OCI-LY7 (cell line): ENCODE results near the gene ERCC4. TPM values are rescaled to one million over a fixed set of nuclear protein-coding genes. Genes with fewer than 3 reads are reported as not detected.

Experiments used
- BruUV-seq: library from RNA; stranded (reverse); fragments of 400-500 nt; replicated peaks from 2 replicates; lab custom pipeline; 2021; lab: Mats Ljungman, UMichigan
- CTCF ChIA-PET: fragments of 300-600 bp; sonication (Branson Sonifier 250); formaldehyde crosslinking; loops from one replicate; lab custom pipeline; 2022; ENCODE audit warnings: antibody characterized with exemption; ENCODE audit not compliant: unreplicated experiment; lab: Charles Lee
- POLR2A ChIA-PET: fragments of 300-600 bp; sonication (Branson Sonifier 250); formaldehyde crosslinking; loops from one replicate; lab custom pipeline; 2022; ENCODE audit warnings: antibody characterized with exemption; lab: Charles Lee
- DNase-seq: peaks from one replicate; pipeline ENCODE4 v3.0.0-alpha.2; 2015; ENCODE audit warnings: low spot score
- H2AFZ ChIP-seq: fragments of 200-600 bp; sonication (generic), shearing (Covaris generic); 2 replicates; pipeline ENCODE4 v1.6.1; 2014; ENCODE audit warnings: mild to moderate bottlenecking, antibody characterized with exemption, low read length, moderate library complexity
- H3K27ac ChIP-seq: fragments of 200-600 bp; sonication (generic); 2 replicates; pipeline ENCODE4 v1.5.1; 2014; ENCODE audit warnings: mixed run types, low read depth, mild to moderate bottlenecking, moderate library complexity, low read length, inconsistent platforms; ENCODE audit not compliant: poor library complexity, severe bottlenecking
- H3K36me3 ChIP-seq: fragments of 200-600 bp; sonication (generic); 2 replicates; pipeline ENCODE4 v1.6.1; 2014; ENCODE audit warnings: mild to moderate bottlenecking, antibody characterized with exemption, low read length, moderate library complexity, mixed read lengths; ENCODE audit not compliant: insufficient read depth
- H3K4me1 ChIP-seq: fragments of 200-600 bp; sonication (generic); 2 replicates; pipeline ENCODE4 v1.5.1; 2014; ENCODE audit warnings: mild to moderate bottlenecking, low read length; ENCODE audit not compliant: insufficient read depth, poor library complexity, severe bottlenecking
- H3K4me2 ChIP-seq: fragments of 200-600 bp; sonication (generic); 2 replicates; pipeline ENCODE4 v1.6.1; 2014; ENCODE audit warnings: mild to moderate bottlenecking, low read length
- H3K4me3 ChIP-seq: fragments of 200-600 bp; sonication (generic); 2 replicates; pipeline ENCODE4 v1.5.1; 2014; ENCODE audit warnings: mild to moderate bottlenecking, low read depth, low read length; ENCODE audit not compliant: poor library complexity, severe bottlenecking
- H3K79me2 ChIP-seq: fragments of 200-600 bp; sonication (generic); 2 replicates; pipeline ENCODE4 v1.6.1; 2016; ENCODE audit warnings: low read depth, mild to moderate bottlenecking, low read length, moderate library complexity, mixed read lengths; ENCODE audit not compliant: insufficient read depth
- H3K9me2 ChIP-seq: fragments of 200-600 bp; sonication (generic); 2 replicates; pipeline ENCODE4 v1.6.1; 2016; ENCODE audit warnings: mild to moderate bottlenecking, low read length, mixed read lengths; ENCODE audit not compliant: insufficient read depth
- H3K9me3 ChIP-seq: fragments of 200-600 bp; sonication (generic); 2 replicates; pipeline ENCODE4 v1.6.1; 2014; ENCODE audit warnings: mild to moderate bottlenecking, mixed run types, low read length, mixed read lengths
- H4K20me1 ChIP-seq: fragments of 200-600 bp; sonication (generic); 2 replicates; pipeline ENCODE4 v1.6.1; 2014; ENCODE audit warnings: mild to moderate bottlenecking, antibody characterized with exemption, low read length, moderate library complexity, mixed read lengths; ENCODE audit not compliant: insufficient read depth
- EZH2phosphoT487 ChIP-seq: fragments of 200-600 bp; sonication (generic); IDR thresholded peaks from 2 replicates; pipeline ENCODE4 v1.6.1; 2018; ENCODE audit warnings: low read depth, borderline replicate concordance, mild to moderate bottlenecking, mixed run types, antibody characterized with exemption, low read length, moderate library complexity, mixed read lengths
- intact Hi-C: fragments of 100-400 bp; cut with micrococcal nuclease; formaldehyde crosslinking; loops from one replicate; pipeline ENCODE4 v1.10.0; 2022; ENCODE audit not compliant: unreplicated experiment
- total RNA-seq, 2 experiments: library from RNA; depleted of rRNA in 1 of 2; stranded (reverse); fragments of >200 nt in 1 of 2; shearing (Covaris generic) in 1 of 2; gene quantifications; 2 replicates each; pipeline ENCODE4 v1.2.3, GENCODE V29; 2014 to 2022
- TF ChIP-seq, protein P1 (sequence below): fragments of 200-600 bp; sonication (generic); conservative IDR thresholded peaks from 2 replicates; pipeline ENCODE4 v1.5.1; 2014; ENCODE audit warnings: mild to moderate bottlenecking, antibody characterized with exemption, low read length, moderate library complexity, mixed read lengths

ERCC4 gene
- total RNA-seq, 2 experiments from 2014 or later, result 7.3 to 21.6 TPM

DNA sequence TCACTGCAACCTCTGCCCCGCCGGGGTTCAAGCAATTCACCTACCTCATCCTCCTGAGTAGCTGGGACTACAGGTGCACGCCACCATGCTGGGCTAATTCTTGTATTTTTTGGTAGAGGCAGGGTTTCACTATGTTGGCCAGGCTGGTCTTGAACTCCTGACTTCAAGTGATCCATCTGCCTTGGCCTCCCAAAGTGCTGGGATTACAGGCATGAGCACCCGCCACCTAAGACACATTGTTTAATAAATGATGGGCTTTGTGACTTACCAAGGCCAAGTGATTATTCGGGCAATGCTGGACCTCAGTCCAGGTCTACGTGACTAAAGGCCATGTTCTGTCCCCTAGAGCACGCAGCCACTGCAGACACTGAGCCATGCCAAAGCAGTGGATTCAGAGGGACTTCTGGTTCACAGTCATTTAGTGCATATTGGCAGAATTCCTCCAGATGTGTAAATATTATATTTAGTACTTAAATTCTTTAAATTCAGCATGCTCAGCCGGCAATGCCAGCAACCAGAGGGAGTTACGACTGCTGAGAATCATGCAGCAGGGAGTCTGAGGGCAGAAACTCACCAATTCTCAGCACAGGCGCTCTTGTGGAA is 4.8 kb upstream of the ERCC4 start:
- no peak for TF ChIP-seq EZH2phosphoT487
- TF ChIP-seq, protein P1, sequence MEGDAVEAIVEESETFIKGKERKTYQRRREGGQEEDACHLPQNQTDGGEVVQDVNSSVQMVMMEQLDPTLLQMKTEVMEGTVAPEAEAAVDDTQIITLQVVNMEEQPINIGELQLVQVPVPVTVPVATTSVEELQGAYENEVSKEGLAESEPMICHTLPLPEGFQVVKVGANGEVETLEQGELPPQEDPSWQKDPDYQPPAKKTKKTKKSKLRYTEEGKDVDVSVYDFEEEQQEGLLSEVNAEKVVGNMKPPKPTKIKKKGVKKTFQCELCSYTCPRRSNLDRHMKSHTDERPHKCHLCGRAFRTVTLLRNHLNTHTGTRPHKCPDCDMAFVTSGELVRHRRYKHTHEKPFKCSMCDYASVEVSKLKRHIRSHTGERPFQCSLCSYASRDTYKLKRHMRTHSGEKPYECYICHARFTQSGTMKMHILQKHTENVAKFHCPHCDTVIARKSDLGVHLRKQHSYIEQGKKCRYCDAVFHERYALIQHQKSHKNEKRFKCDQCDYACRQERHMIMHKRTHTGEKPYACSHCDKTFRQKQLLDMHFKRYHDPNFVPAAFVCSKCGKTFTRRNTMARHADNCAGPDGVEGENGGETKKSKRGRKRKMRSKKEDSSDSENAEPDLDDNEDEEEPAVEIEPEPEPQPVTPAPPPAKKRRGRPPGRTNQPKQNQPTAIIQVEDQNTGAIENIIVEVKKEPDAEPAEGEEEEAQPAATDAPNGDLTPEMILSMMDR, result no peak
- Histone ChIP-seq H4K20me1 (no peaks in the 10 kb centered on the region), H3K36me3 (no peaks in the 10 kb centered on the region), H3K9me2 (no peaks in the 10 kb centered on the region), H3K4me3 (no peak overlapping the region), H3K4me1 (peaks cover 12% of the 10 kb centered on the region), H3K79me2 (no peaks in the 10 kb centered on the region), H3K4me2 (no peak overlapping the region), H3K27ac (no peak overlapping the region), H2AFZ (no peak overlapping the region), H3K9me3 (peaks cover 11% of the 10 kb centered on the region)
- no TSS peak for BruUV-seq
- DNase-seq, result no peak
- CTCF ChIA-PET, result no interaction called here
- POLR2A ChIA-PET, result no interaction called here
- intact Hi-C loops, result no loop called here

DNA sequence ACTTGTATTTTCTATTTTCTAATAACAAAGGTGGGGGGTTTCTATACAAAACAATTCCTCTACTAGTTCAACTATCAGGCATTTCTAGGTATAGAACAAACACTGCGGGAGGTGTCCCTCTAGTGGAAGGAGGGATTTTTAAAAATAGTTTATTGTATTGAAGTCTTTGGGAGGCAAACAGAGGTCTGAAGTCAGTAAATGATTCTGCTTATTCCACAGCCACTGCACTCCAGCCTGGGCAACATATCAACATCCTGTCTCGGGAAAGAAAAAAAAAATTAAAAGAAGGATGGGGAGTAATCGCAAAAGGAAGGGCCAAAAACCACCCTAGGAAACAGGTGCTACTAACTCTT is 648 bp upstream of the ERCC4 start:
- intact Hi-C loops, result no loop called here
- Histone ChIP-seq H3K9me3 (no peaks in the 10 kb centered on the region), H3K4me3 (peak overlapping the region; percentile 52), H3K27ac (no peak overlapping the region), H3K4me1 (peaks cover 22% of the 10 kb centered on the region), H2AFZ (peak overlapping the region; percentile 91; the same call in 1 of the 2 replicates), H3K36me3 (peaks cover 10% of the 10 kb centered on the region; the same call in 1 of the 2 replicates), H3K79me2 (peaks cover 7% of the 10 kb centered on the region; the same call in 1 of the 2 replicates), H3K4me2 (peak overlapping the region; percentile 74), H4K20me1 (no peaks in the 10 kb centered on the region), H3K9me2 (no peaks in the 10 kb centered on the region)
- TF ChIP-seq EZH2phosphoT487, result no peak
- TF ChIP-seq, protein P1, result no peak
- CTCF ChIA-PET, result interaction anchor here (0.6 to 1.5 kb wide), 4 partner anchors 15 to 961 kb away, joined by 3 to 5 read pairs (median 3); no protein-coding TSS in a partner anchor
- BruUV-seq, result no TSS peak
- POLR2A ChIA-PET, result interaction anchor here (0.5 to 1.1 kb wide), 4 partner anchors 78 to 367 kb away, joined by 3 to 7 read pairs (median 4); no protein-coding TSS in a partner anchor
- DNase-seq, result peak; percentile 59

DNA sequence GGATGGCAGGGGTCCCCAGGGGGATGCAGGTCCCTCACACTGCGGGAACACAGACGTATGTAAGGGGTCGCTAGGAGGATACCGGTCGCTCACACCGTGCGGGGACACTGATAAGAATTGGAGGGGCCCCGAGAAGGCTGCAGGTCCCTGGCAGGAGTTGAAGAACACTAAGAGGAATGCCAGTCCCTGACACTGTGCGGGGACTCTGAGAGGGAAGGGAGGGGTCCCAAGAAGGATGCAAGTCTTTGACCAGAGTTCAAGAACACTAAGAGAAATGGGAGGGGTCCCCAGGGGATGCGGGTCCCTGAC is 510 bp downstream of the ERCC4 start:
- Histone ChIP-seq H3K4me2 (peak overlapping the region; percentile 94), H3K79me2 (peaks cover 7% of the 10 kb centered on the region; the same call in 1 of the 2 replicates), H3K27ac (peak overlapping the region; percentile 38), H3K4me3 (peak overlapping the region; percentile 92), H3K4me1 (peaks cover 23% of the 10 kb centered on the region), H3K9me3 (no peaks in the 10 kb centered on the region), H4K20me1 (no peaks in the 10 kb centered on the region), H2AFZ (peak overlapping the region; percentile 84), H3K36me3 (peaks cover 20% of the 10 kb centered on the region; the same call in 1 of the 2 replicates), H3K9me2 (no peaks in the 10 kb centered on the region)
- intact Hi-C loops, result loop anchor here (5.0 to 10.0 kb wide), 5 partner anchors 77 to 607 kb away; no protein-coding TSS in a partner anchor
- ChIA-PET POLR2A (interaction anchor here (0.6 to 1.1 kb wide), 2 partner anchors 26 to 77 kb away, joined by 3 to 4 read pairs; no protein-coding TSS in a partner anchor), CTCF (interaction anchor here (0.5 to 1.5 kb wide), 4 partner anchors 13 to 365 kb away, joined by 3 to 5 read pairs (median 3); no protein-coding TSS in a partner anchor)
- no peak for TF ChIP-seq EZH2phosphoT487
- TF ChIP-seq, protein P1, result no peak
- BruUV-seq, result no TSS peak
- DNase-seq, result no peak
